ENCODE results near the gene SLC4A4.

The SLC4A4 gene

GRCh38 chr4:71470524-71470923 is 131.7 kb downstream of the SLC4A4 start:
- TF ChIP-seq CTCF (IDR thresholded peaks at IDR 0.05; ENCODE audit: low read depth, low read length, poor library complexity, severe bottlenecking), result no peak
- no peak for TF ChIP-seq EZH2phosphoT487 (IDR thresholded peaks at IDR 0.05; ENCODE audit: borderline replicate concordance, low read length)
- H3K9me3 ChIP-seq (ENCODE audit: control insufficient read depth, insufficient read depth, low read length), result no peaks in the 10 kb centered on the region
- H4K20me1 ChIP-seq (ENCODE audit: control insufficient read depth, insufficient read depth, low read depth, low read length), result no peaks in the 10 kb centered on the region
- H3K4me2 ChIP-seq (ENCODE audit: low read length), result no peak overlapping the region
- no peaks in the 10 kb centered on the region for H3K27me3 ChIP-seq (ENCODE audit: control insufficient read depth, low read length)
- no peaks in the 10 kb centered on the region for H3K36me3 ChIP-seq (ENCODE audit: control insufficient read depth, low read length)
- no peaks in the 10 kb centered on the region for H3F3A ChIP-seq (ENCODE audit: control insufficient read depth, insufficient read depth)
- no peaks in the 10 kb centered on the region for H3K9me2 ChIP-seq (replicated peaks; ENCODE audit: control insufficient read depth, low read length)
- no peaks in the 10 kb centered on the region for H3K79me2 ChIP-seq (ENCODE audit: control insufficient read depth, low read length)
- H3K4me1 ChIP-seq (ENCODE audit: control insufficient read depth, low read length), result no peaks in the 10 kb centered on the region
- H3K27ac ChIP-seq (ENCODE audit: low read depth, low read length), result no peak overlapping the region
- no peak overlapping the region for H3K4me3 ChIP-seq (ENCODE audit: low read length)

- no peaks in the 10 kb centered on the region for H3K36me3 ChIP-seq (ENCODE audit: control insufficient read depth, low read length)
- no peak overlapping the region for H3K27ac ChIP-seq (ENCODE audit: low read depth, low read length)
- no peaks in the 10 kb centered on the region for H3K4me1 ChIP-seq (ENCODE audit: control insufficient read depth, low read length)
- no peaks in the 10 kb centered on the region for H3K79me2 ChIP-seq (ENCODE audit: control insufficient read depth, low read length)
- no peak overlapping the region for H3K4me3 ChIP-seq (ENCODE audit: low read length)
- no peaks in the 10 kb centered on the region for H3F3A ChIP-seq (ENCODE audit: control insufficient read depth, insufficient read depth)
- TF ChIP-seq CTCF (IDR thresholded peaks at IDR 0.05; ENCODE audit: low read depth, low read length, poor library complexity, severe bottlenecking), result no peak
- no peak for TF ChIP-seq EZH2phosphoT487 (IDR thresholded peaks at IDR 0.05; ENCODE audit: borderline replicate concordance, low read length)
- no peaks in the 10 kb centered on the region for H4K20me1 ChIP-seq (ENCODE audit: control insufficient read depth, insufficient read depth, low read depth, low read length)
- H3K27me3 ChIP-seq (ENCODE audit: control insufficient read depth, low read length), result no peaks in the 10 kb centered on the region
- no peak overlapping the region for H3K4me2 ChIP-seq (ENCODE audit: low read length)
- H3K9me3 ChIP-seq (ENCODE audit: control insufficient read depth, insufficient read depth, low read length), result no peaks in the 10 kb centered on the region
- H3K9me2 ChIP-seq (replicated peaks; ENCODE audit: control insufficient read depth, low read length), result no peaks in the 10 kb centered on the region
Observed at GRCh38 chr4:71472946-71473345, 134.1 kb downstream of the SLC4A4 start.

GRCh38 chr4:71473541-71474240 is 134.9 kb downstream of the SLC4A4 start:
- no peaks in the 10 kb centered on the region for H3K27me3 ChIP-seq (ENCODE audit: control insufficient read depth, low read length)
- no peak overlapping the region for H3K4me3 ChIP-seq (ENCODE audit: low read length)
- no peak overlapping the region for H3K27ac ChIP-seq (ENCODE audit: low read depth, low read length)
- H3K9me3 ChIP-seq (ENCODE audit: control insufficient read depth, insufficient read depth, low read length), result no peaks in the 10 kb centered on the region
- no peak overlapping the region for H3K4me2 ChIP-seq (ENCODE audit: low read length)
- no peaks in the 10 kb centered on the region for H3K36me3 ChIP-seq (ENCODE audit: control insufficient read depth, low read length)
- H3K9me2 ChIP-seq (replicated peaks; ENCODE audit: control insufficient read depth, low read length), result no peaks in the 10 kb centered on the region
- no peaks in the 10 kb centered on the region for H4K20me1 ChIP-seq (ENCODE audit: control insufficient read depth, insufficient read depth, low read depth, low read length)
- no peaks in the 10 kb centered on the region for H3K79me2 ChIP-seq (ENCODE audit: control insufficient read depth, low read length)
- H3F3A ChIP-seq (ENCODE audit: control insufficient read depth, insufficient read depth), result no peaks in the 10 kb centered on the region
- no peaks in the 10 kb centered on the region for H3K4me1 ChIP-seq (ENCODE audit: control insufficient read depth, low read length)
- TF ChIP-seq EZH2phosphoT487 (IDR thresholded peaks at IDR 0.05; ENCODE audit: borderline replicate concordance, low read length), result no peak
- TF ChIP-seq CTCF (IDR thresholded peaks at IDR 0.05; ENCODE audit: low read depth, low read length, poor library complexity, severe bottlenecking), result no peak
